GM18861 (cell line): Measurements from ENCODE around the gene NRDC.

Experiments
- ATAC-seq: cut with Tn5 transposase; IDR thresholded peaks from one replicate; pipeline ENCODE4 v1.9.1; 2021; ENCODE audit not compliant: unreplicated experiment

The NRDC gene

GRCh38 chr1:51768971-51769588 is 109.4 kb downstream of the NRDC start:
- ATAC-seq, result no peak

GRCh38 chr1:51761351-51761750 is 117.2 kb downstream of the NRDC start:
- no peak for ATAC-seq

GRCh38 chr1:51760872-51761271 is 117.7 kb downstream of the NRDC start:
- no peak for ATAC-seq

DNA sequence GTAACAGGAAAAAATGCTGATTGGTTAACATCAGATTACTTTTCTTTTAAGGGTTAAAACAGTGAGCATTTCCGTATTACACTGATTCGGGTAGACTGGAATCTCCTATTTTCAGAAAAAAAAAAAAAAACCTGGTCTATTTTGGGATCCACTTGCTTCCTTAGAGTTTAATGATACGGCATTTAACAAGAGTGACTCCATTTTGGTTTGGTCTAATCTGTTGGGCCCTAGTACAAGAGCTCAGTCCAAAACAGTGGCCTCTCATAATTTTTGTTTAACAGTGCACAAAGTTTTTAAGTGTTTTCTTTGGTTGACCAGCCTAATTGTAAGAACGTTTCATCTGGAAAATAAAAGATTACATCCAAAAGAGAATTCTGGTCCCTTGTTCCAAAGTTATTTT is 120.2 kb downstream of the NRDC start:
- no peak for ATAC-seq

GRCh38 chr1:51756290-51756689 is 122.2 kb downstream of the NRDC start:
- ATAC-seq, result no peak

DNA sequence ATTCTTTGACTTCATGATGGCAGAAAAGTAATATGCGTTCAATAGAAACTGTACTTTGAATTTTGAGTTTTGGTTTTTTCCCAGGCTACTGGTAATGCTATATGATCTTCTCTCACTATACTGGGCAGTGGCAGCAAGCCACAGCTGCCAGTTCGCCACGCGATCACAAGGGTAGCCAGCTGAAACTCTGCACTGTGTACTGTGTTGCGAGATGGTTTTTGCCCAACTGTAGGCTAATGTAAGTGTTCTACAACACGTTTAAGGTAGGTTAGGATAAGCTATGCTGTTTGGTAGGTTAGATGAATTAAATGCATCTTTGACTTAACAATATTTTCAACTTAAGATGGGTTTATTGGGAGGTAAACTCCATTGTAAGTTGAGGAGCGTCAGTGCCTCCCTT is 123.1 kb downstream of the NRDC start:
- no peak for ATAC-seq

GRCh38 chr1:51754666-51755065 is 123.9 kb downstream of the NRDC start:
- no peak for ATAC-seq

DNA sequence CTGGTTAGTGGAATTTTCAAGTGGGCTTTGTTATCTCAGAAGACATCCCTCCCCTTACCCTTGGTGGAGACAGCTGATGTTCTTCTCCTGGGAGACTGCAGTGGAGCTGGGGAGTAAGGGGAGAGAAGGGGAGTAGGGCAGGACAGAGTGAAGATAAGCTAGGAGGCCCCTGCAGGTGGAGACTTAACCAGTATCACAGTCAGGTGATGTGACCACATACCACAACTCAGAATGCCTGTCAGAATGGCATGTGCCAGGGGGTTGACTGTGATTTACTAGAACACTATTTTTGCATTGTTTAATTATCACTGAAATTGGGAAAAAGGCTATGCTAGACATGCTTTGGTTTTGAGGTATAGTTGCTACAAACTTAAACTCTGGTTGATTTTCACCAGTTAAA is 124.6 kb downstream of the NRDC start:
- no peak for ATAC-seq

DNA sequence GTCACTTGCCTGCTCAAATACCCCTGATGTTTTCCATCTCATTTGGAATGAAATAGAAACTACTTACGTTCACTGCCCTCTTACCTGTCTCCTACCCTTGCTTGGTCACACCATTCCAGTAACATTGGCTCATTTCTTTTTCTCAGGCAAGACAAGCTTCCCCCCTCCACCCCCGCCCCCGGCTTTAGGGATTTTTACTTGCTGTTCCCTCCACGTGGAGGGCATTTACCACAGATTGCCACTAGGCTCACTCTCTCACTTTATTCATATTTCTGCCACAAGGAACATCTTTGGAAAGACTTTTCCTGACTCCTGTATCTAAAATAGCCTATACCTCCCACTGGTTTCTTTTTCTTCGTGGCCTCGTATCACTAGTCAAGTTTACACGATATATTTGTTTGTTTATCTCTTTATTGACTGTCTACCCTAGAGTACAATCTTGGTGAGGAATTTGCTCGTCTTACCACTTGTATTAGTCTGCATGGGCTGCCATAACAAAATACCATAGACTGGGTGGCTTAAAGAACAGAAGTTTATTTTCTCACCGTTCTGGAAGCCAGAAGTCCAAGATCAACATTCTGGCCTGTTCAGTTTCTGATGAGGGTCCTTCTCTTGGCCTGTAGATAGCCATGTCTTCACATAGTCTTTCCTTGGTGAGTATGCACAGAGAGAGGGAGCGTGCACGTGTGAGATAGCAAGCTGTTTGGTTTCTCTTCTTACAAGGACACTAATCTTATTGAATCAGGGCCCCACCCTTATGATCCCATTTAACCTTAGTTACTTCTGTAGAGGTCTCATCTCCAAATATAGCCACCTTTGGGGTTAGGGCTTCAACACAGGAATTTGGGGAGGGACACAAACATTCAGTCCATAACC is 126.2 kb downstream of the NRDC start:
- ATAC-seq, result no peak

- ATAC-seq, result no peak
These were observed 127.8 kb downstream of the NRDC start for GRCh38 chr1:51750729-51751128.

DNA sequence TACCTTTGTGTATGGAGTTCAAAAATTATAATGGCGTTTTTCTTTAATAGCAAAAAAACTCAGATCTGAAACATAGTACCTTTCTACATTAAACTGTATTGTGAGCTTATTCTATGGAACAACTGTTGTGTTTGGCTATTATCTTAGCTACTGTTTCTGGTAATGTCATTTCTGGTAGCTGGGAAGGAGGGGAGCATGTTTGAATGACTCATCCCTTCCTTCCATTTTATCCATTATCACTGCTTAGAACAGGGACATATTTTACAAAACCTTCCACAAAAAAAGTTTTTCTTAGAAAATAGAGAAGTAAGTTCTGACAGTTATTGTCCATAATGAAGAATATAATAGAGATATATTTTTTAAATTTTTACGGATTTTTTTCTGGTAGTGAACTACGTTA is 128.3 kb downstream of the NRDC start:
- ATAC-seq, result no peak

- no peak for ATAC-seq
These were observed 129.4 kb downstream of the NRDC start for GRCh38 chr1:51749151-51749550.

DNA sequence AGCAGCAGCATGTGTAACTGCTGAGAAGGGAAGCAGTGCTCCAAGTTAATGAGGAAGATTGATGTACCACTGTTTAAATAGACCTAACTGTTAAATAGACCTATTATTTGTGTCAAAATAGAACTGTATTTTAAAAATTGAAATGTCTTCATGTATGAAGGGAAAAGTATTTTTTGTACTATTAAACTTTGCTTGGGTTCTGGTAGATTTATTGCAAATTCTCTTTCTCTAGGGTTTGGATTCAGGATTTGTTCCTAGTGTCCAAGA is 133.3 kb downstream of the NRDC start:
- ATAC-seq, result no peak

GRCh38 chr1:51744506-51745303 is 133.8 kb downstream of the NRDC start:
- no peak for ATAC-seq

DNA sequence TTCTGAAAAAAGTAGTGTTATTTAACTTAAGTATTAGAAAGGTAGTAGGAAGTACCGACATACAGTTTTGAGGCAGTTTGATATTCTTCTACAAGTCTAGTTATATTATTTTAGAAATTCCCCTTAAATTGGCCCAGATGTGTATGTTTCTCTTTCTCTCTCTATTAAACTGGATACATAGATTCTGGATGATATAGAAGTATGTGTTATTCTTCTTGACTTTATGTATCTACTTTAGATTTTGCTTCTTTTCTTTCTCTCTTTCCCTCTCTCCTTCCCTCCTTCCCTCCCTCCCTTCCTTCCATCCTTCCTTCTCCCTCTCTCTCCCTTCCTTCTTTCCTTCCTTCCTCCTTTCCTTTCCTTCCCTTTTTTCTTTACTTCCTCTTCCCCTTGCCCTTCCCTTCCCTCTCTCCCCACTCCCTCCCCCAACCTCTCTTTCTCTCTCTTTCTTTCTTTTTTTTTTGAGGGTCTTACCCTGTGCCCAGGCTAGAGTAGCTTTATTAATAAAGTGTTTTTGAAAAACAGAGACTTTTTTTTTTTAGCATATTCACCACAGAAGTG is 137.3 kb downstream of the NRDC start:
- ATAC-seq, result no peak

GRCh38 chr1:51740652-51741051 is 137.9 kb downstream of the NRDC start:
- no peak for ATAC-seq
